CD4-positive, alpha-beta T cell treated with Interleukin-15 for 4 hours (primary cell): ENCODE measurements around the gene CGB2.
"Not testable (repeated sequence)": the region's sequence is repeated elsewhere in the genome, so short reads cannot be mapped to it uniquely, and the experiment has no call there.

Source experiments
- DNase-seq: peaks from one replicate; pipeline ENCODE4 v3.0.0-alpha.2; 2020; ENCODE audit warnings: low spot score

CGB2 gene

GRCh38 chr19:49010453-49010852 is 21.2 kb upstream of the CGB2 start:
- no peak for DNase-seq

DNA sequence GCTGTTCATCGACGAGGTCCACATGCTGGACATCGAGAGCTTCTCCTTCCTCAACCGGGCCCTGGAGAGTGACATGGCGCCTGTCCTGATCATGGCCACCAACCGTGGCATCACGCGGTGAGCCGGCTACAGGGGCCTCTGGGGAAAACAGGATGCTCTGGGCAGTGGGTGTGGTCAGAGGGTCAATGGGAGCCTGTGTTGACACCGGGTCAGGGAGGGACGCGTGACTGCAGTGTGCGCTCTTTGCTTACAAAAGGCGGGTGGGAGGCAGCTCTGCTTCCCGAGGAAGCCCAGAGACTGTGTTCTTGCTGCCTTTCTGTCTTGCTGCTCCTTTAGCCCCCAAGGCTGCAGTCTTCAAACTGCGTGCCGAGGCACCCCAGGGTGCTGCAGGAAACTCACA is 20.5 kb upstream of the CGB2 start:
- no peak for DNase-seq

- no peak for DNase-seq
These were observed 17.4 kb upstream of the CGB2 start for GRCh38 chr19:49014123-49014869.

DNA sequence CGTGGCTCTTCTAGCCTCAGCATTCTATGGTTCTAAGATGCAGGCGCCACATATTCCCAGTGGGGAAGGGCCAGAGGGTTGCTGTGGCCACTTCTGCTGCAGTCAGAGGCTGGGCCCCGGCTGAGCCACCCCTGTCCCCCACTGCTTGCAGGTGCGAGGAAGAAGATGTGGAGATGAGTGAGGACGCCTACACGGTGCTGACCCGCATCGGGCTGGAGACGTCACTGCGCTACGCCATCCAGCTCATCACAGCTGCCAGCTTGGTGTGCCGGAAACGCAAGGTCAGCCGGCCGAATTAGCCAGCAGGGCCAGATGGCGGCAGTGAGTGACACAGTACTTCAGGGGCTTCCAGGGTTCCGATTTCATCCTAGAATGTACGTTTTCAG is 16.8 kb upstream of the CGB2 start:
- no peak for DNase-seq

DNA sequence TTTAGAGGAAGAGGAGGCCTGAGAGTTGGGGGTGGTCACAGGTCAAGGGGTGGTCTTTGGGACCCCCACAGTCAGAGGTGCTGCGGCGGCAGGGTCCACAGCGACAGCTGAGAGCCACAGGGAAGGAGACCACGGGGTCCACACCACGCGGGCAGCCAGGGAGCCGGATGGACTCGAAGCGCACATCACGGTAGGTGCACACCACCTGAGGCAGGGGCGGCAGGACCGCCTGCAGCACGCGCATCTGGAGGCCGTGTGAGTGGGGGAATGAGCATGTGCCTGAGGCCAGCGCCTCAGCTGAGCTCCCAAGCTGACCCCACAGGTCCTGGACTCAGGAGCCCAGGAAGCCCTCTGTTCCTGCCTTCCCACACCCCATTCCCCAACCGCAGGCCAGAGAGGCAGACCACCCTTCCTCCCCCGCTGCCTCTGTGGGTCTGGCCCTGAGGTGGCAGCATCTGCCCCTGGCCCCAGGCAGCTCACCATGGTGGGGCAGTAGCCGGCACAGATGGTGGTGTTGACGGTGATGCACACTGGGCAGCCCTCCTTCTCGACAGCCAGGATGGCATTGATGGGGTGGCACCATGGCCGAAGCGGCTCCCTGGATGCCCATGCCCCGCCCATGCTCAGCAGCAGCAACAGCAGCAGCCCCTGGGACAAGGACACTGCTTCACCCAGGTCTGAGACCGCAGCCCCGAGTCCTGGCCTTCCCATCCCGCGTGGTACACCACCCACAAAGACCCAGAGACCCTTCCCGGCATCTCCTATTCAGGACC is 15.4 kb upstream of the CGB2 start:
- no peak for DNase-seq

- DNase-seq = no peak
These were observed 14.5 kb upstream of the CGB2 start, which contains the start of gene LHB for GRCh38 chr19:49017041-49017665. Gene LHB (minus strand): TSS chr19:49017091. CDS start chr19:49017081, 10 bp downstream.

GRCh38 chr19:49017666-49018351 is 13.9 kb upstream of the CGB2 start:
- peak; percentile 65 for DNase-seq

DNA sequence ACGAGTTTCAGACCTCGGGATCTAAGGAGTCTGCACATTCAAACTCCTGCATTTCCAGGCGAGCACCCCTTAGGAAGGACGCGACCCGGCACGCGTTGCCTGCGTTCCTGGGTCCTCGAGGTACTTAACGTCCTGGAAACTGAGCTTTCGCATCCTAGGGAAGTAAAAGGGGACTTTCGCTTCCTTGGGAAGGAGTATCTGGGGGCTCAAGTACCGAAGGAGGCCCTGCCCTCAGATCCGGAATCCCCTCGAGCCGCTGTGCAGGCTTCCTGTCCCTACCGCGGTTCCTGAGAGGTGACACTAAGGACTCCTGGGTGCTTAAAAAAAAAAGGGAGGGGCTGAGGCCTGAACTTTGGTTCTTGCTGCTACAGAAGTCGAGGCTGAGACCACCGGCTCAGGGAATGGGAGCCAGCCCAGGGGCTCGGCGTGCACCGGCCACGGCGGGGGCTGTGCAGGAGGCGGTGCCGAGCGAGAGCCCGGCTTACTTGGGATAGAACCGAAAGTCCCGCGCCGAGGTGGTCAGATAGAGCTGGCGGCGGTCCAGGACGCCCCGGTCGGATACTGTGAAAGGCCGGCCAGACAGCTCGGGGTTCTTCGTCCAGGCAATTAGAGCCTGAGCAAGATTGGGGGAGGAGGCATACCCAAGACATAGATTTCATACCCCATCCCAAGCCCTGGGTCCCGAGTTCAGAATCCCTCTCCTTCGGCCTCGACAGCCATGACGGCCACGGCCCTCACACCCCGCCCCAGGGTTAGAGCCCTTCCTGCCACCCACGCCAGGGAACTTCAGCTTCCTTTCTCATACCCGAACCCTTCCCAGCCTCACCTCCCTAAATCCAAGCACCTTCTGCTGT is 13.1 kb upstream of the CGB2 start:
- DNase-seq = peak; percentile 12

DNA sequence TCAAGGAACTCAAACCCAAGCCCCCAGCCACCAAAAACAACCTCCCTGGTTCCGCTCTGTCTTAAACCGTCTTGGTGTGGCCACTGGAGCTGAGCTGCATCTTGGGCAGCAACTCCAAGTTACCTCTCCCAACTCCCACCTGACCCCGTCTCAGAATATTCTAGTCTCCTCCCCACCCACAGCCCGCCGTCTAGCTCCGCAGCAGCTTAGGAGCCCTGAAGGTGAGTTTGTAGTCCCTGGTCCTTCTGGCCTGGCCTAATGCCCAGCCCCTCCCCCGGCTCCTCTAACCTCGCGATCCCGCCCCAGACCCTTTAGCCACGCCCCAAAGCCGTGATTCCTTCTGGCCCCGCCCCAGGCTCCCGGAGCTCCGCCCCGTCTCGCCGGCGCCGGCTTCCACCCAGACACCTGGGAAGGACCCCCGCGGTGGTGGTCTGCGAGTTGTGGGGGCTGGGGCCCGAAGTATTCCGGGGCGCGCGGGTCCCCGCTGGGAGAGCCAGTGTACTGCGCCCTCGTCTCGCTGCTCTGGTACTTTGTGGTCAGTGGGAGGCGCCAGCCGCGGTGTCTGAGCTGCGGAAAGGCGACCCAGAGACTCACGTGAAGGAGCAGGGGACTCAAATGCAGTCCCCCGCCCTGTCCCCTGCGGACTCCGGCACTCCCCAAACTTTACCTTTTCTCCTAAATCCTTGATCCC is 12.3 kb upstream of the CGB2 start:
- DNase-seq = peak; percentile 57

- DNase-seq = no peak
These were observed 11.3 kb upstream of the CGB2 start for GRCh38 chr19:49020342-49020741.

GRCh38 chr19:49020931-49021895 is 10.5 kb upstream of the CGB2 start:
- no peak for DNase-seq

DNA sequence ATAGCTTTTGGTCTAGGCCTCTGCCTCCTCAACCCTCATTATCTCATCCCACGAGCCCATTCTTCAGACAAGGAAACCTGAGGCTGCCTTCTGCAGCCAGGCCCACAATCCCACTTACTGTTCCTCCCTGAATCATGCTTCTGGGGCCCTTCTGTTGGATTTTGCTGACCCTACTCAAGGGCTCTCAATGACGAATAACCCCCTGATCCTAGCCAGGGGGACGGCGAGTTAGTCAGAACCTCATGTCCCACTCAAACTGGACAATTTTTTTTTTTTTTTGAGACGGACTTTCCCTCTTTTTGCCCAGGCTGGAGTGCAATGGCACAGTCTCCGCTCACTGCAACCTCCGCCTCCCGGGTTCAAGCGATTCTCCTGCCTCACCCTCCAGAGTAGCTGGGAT is 9.6 kb upstream of the CGB2 start:
- DNase-seq = no peak

DNA sequence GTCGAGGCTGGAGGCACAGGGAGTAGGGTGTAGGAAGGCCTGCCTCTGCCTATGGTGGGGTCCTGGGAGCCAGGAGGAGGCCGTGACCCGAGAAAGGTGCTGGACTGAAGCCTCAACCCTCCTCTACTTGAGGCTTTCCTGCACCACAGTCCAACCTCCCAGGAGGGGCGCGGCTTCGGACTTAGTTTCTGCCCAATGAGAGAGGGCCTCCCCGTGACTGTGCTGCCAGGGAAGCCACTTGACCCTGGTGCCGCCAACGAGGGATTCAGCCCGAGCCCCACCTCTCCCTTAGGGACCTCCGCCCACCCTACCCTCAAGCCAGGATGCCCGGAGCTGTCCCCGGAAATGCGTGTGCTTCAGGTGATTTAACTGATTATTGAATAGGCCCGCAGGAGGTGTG is 7.5 kb upstream of the CGB2 start, which contains the start of gene CGB3:
CGB3 (minus strand) TSS at position 101 of the 400 bp plus-strand sequence. CDS start 362 bp downstream, outside the sequence.
- not testable (repeated sequence) for DNase-seq

- not testable (repeated sequence) for DNase-seq
These were observed 6.6 kb upstream of the CGB2 start for GRCh38 chr19:49025088-49025487.

DNA sequence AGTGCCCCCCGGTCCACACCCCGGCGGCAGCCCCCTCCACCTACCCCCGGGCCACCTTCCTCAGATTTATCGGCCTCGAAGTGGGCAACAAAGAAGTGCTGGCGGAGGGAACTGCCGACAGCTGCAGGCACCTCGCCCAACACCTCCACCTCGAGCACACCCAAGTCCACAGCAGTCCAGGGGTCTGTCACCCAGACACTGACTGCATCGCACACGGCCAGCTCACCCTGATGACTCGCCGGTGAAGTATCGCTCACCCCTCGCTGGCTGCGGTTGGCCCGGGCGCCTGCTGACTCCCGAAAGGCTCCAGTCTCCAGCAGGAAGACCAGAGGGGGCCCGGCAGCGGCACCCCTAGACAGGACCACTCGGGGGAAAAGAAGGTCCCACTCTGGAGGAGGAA is 6.1 kb upstream of the CGB2 start:
- not testable (repeated sequence) for DNase-seq

- not testable (repeated sequence) for DNase-seq
These were observed 3.0 kb upstream of the CGB2 start for GRCh38 chr19:49028686-49029085.

GRCh38 chr19:49029749-49030148 is 1.9 kb upstream of the CGB2 start:
- DNase-seq = not testable (repeated sequence)

DNA sequence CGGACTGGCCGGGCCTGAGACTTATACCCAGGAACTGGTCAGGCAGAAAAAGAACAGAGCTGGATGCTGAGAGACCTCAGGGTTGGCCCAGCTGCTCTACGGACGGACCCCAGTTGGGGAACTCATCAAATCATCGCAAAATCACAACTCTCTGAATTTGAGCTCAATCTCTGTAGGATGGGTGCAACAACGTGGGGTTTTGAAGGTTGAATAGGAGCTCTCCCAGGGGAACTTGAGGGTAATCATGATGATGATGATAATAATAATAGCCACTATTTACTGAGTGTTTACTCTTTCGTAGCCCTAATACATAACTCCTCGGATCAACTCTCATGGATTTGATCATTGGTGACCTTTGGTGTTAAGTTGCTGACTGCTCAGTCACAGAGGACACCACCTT is 1.4 kb upstream of the CGB2 start:
- not testable (repeated sequence) for DNase-seq

DNA sequence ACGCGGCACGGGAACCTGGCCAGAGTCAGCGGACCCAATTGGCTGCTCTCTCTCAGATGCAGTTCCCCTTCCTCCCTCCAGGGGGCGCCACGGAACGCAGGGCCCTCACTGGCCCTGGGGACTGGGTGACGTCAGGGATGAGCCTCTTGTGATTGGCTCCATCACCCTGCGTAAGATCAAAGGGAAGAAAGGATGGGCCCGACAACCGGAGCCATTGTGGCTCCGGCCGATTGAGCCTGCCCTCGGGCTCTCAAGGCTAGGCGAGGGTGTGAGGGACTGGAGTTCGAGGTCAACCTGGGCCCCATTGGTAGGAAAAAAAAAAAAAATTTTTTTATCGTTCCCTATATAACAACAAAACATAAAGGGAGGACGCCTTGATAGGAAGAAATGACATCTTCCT is 5.1 kb downstream of the CGB2 start, which contains the start of gene CGB1:
CGB1 (minus strand) TSS at position 81 of the 400 bp plus-strand sequence. CDS start 184 bp downstream, outside the sequence.
- not testable (repeated sequence) for DNase-seq
